GM18909 (cell line): ENCODE measurements around the gene SYT6.
"Not testable (repeated sequence)": the region's sequence is repeated elsewhere in the genome, so short reads cannot be mapped to it uniquely, and the experiment has no call there.

Experiments used
- ATAC-seq: cut with Tn5 transposase; IDR thresholded peaks from one replicate; pipeline ENCODE4 v1.9.1; 2021; ENCODE audit warnings: mild to moderate bottlenecking; ENCODE audit not compliant: unreplicated experiment, poor library complexity

Gene SYT6

DNA sequence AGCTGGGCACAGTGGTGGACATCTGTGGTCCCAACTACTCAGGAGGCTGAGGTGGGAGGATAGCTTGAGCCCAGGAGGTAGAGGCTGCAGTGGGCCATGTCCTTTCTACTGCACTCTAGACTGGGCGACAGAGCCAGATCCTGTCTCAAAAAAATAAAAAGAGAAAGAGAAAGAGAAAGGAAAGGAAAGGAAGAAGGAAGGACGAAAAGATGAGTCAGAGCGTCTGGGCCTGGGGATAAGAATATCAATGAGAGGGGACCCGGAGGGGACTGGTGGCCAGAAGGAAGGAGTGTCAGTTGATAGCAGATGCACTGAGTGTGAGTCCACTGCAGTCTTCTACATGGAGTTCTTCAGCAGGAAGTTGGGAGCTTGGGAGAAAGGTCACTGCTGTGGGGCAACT is 75.6 kb downstream of the SYT6 start:
- no peak for ATAC-seq

DNA sequence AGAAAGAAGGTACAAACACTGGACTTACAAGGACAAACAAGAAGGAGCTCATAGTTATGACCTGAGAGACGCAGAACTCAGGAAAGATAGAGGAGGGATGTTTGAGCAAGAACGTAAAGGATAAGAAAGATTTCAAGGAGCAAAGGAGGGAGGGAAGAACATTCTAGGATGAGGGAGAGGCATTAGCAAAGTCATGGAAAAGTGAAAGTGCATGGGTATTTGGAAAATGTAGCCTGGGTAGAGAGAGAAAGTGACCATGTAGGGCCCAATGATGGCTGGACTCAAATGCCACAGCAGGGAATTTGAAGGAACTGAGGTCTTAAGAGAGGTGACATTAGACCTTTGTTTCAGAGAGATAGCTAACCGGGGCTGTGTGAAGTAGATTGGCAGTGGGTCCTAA is 76.5 kb downstream of the SYT6 start:
- no peak for ATAC-seq

DNA sequence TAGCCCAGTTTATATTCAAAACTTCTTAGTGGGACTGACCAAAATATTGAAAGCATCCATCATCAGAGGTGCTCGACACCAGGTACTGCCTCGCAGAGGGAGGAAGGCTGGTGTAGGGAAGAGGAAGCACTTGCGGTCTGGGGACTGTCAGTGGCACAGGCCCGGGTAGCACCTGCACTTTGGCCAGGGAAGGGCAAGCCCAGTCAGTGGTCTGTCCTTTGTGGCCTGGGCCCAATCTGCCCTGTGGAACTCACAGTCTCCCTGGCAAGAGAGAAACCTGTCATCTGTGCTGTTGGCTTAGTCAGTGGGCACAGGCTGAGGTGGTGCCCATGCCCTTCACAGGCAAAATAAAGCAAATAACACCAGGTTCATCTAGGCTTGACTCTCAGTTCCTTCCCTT is 77.4 kb downstream of the SYT6 start:
- no peak for ATAC-seq

DNA sequence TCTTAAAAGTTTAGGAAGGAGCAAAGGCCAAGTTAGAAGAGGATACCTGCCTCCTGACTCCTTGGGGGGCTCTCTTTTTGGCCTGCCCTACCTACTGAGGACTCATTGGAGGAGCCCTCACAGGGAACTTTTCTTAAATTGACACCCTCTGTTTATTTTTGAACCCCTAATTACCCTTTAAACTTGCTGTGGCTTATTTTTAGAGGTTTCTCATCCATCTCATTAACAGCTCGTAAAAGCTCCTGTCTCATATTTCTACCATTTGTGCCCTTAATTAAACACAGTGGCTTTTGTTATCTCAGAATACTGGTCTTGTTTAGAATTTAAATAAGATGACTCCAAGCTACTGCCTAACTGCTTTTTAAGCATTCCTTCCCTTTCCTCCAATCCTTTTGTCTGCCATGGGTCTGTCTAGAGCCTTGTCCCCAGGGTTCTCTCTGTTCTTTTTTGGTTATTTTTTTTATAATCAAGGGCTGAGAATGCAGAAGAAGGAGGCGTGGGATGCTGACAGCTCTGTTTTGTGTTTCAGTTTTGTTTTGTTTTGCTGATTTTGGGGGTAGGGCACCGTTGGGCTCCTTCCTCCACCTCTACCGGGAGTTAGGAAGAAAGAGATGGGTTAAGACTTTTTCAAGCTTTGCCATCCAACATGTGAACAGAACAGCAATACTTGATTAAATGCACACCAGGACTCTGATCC is 78.0 kb downstream of the SYT6 start:
- no peak for ATAC-seq

DNA sequence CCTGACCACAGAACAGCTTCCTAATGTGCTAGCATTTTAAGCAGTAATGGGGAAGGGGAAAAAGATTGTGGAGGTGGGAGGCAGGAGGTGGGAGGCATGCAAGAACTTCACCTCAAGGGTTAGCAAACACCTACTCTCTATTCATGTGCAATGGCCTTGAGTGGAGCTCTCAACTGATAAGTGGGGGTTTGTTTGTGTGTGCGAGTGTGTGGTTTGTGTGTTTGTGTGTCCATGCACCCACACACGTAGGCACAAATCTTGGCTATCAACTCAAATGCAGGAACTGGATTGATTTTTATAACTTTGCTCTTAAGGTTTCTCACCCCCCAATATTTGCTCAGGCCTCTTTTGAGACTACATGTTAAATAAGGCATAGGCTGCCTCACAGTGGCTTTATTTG is 78.6 kb downstream of the SYT6 start:
- ATAC-seq, result no peak

DNA sequence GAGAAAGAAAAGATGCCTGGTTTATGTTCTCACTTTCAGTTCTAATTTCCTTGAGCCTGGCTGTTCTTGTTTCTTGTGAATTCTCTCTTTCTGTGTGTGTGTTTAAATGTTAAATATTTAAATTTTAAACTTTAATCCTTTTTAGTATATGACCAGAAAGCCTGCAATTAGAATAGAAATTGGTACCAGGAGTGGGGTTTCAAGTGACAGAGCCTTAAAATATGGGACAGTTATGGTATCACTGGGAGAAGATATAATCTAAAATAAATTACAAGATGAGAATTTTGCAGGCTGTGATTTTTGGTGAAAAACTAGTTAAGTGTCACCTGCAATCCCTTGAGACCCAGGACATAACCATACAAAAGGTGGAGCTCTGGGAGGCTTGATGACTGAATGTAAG is 81.4 kb downstream of the SYT6 start:
- ATAC-seq, result no peak

DNA sequence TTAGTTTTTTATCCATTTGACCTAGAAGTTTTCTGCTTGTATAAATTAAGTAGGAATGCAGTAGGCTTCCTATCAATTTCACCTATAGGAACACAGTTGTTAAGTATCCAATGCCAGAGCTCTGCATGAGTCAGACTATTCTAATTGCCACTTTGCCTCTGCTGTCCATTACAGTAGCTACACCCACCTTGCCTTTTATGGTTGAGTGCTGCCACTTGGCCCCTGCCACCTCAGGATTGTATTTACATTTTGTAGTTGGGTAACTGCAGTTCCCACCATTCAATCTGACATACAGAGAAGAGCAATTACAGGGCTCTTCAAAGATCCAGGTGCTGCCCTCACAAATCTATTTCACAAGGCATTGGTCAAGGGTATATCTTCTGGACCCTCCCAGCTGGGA is 83.9 kb downstream of the SYT6 start:
- ATAC-seq, result not testable (repeated sequence)

DNA sequence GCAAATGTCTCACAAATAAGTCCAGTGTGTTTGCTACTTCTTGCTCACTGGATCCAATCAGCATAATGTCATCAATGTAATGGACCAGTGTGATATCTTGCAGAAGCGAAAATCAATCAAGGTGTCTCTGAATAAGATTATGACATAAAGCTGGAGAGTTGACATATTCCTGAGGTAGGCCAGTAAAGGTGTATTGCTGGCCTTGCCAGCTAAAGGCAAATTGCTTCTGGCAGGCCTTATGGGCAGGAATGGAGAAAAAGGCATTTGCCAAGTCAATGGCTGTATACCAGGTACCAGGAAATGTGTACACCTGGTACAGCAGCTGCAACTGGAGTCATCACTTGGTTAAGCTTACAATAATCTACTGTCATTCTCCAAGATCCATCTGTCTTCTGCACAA is 85.0 kb downstream of the SYT6 start:
- ATAC-seq, result not testable (repeated sequence)

DNA sequence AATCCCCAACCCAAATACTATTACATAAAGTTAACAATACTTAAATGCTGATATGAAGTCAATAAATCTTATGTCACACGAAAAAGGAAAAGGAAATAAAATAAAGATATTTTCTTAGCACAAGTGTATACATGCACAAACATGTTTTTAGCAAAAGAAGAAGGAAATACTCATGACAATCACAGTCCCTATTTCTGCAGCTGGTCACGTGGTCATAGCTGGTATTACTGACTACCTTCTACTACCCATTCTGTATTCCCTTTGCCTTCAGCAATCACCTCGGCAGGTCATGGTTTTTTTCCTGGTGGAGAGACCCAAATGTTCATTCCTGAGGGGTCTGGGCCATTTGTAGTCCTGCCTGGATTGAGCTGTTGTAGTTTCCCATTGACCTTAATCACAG is 88.0 kb downstream of the SYT6 start:
- not testable (repeated sequence) for ATAC-seq

DNA sequence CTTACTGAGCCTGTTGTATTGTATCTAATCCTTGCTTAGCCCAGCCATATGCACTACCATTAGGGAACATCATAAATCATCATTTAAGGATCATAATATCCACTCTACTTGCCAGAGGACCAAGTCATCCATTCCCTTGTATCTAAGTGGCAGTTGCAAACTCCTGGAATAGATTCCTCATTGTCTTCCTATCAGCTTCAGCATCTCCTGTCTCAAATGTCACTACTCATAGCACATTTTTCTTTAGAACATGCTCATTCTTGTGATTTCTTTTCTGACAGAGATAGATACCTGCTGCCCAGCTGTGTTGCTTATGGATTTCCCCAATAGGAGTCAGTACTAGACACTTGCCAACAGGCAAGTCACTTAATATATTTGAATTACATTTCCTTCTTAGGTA is 90.1 kb downstream of the SYT6 start:
- ATAC-seq, result no peak

DNA sequence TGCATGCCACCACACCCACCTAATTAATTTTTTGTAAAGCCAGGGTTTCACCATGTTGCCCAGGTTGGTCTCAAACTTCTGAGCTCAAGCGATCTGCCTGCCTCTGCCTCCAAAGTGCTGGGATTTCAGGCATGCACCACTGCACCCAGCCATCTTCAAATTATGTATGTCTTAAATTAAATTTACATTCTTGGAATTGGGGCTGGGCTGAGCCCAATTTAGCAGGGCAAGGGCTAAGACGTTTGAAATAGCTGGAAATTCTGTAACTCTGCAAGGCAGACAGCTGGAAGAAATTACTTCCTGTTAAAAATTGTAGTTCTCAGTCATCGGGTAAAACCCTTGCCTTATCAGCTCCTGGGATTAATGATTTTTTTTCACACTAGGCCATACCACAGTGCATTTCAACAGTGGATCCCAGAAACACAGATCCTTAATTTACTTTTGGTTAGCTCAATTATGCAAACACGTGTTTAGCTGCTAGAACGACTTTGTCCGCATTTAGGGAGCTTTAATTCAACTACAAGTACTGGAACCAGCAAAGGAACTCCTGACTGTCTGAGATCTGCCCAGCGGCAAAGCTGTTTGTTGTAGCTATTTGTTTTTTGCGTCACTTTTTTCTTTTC is 91.1 kb downstream of the SYT6 start:
- ATAC-seq, result no peak

DNA sequence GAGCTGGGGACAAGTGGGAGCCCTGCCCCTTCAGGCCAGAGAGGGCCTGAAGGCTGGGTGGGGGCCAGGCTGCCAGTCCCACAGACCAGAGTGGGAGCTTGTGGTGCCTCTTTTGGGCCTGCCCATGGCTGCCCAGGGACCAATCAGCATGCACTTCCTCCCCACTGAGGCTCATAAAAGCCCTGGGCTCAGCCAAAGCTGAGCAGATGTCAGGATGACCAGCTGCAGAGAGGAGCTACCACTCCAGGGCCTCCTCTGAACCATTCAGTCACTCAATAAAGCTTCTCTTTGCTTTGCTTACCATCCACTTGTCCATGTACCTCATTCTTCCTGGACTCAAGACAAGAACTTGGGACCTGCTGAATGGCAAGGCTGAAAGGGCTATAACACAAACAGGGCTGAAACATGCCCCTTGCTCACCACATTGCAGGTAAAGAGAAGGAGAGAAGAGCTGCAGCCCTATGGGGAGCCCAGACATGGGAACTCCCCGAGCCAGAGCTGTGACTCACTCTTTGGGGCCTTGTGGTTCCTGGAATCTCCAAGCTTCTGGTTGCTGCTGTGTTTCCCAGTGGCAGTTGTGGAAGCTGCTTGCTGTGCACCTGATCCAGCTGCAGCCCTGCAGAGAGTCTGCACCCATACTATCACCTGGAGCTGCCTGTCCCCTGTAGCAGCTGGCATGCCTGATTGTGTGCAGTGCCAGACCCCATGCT is 92.4 kb downstream of the SYT6 start:
- no peak for ATAC-seq

DNA sequence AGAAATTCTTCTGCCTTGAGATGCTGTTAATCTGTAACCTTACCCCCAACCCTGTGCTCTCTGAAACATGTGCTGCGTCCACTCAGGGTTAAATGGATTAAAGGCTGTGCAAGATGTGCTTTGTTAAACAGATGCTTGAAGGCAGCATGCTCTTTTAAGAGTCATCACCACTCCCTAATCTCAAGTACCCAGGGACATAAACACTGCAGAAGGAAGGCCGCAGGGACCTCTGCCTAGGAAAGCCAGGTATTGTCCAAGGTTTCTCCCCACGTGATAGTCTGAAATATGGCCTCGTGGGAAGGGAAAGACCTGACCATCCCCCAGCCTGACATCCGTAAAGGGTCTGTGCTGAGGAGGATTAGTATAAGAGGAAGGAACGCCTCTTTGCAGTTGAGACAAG is 95.4 kb downstream of the SYT6 start:
- ATAC-seq, result not testable (repeated sequence)

DNA sequence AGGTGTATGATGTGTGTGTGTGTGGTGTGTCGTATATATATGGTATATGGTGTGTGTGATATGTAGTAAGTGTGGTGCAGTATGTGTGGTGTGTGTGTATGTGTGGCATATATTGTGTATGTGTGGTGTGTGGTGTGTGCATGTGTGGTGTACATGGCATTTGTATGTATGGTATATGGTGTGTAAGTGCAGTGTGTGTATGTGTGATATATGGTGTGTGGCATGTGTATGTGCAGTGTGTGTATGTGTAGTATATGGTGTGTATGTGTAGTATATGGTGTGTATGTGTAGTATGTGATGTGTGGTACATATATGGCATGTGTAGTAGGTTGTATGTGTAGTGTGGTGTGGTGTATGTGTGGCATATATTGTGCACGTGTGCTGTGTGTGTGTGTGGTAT is 99.5 kb downstream of the SYT6 start:
- ATAC-seq, result no peak

DNA sequence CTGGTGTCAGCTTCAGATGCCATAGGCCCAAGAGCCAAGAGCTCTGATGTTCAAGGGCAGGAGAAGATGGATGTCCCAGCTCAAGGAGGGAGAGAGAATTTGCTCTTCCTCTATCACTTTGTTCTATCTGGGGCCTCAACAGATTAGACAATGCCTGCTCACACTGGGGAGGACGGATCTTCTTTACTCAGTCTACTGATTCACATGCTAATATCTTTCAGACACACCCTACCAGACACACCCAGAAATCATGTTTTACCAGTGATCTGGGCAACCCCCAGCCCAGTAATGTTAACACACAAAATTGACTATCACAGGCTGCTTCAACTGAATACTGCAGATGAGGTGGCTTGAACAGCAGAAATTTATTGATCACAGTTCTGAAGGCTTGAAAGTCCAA is 105.4 kb downstream of the SYT6 start:
- ATAC-seq, result no peak

DNA sequence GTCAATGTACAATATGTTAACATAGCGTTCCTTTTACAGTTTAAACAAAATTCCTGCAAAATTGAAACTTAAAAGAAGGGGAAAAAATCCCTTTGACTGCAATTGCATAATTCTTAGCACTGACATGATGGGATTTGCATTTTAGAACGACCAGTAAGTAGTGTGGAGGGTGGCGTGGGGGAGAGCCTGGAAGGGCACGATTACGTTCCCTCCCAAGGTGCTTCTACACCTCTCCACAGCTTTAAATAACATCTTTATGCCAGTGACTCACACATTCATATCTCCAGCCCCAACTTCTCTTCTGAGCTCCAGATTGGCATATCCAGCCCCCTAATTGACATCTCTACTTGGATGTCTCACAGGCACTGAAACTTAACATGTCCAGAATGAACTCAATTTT is 110.1 kb downstream of the SYT6 start:
- ATAC-seq, result no peak

DNA sequence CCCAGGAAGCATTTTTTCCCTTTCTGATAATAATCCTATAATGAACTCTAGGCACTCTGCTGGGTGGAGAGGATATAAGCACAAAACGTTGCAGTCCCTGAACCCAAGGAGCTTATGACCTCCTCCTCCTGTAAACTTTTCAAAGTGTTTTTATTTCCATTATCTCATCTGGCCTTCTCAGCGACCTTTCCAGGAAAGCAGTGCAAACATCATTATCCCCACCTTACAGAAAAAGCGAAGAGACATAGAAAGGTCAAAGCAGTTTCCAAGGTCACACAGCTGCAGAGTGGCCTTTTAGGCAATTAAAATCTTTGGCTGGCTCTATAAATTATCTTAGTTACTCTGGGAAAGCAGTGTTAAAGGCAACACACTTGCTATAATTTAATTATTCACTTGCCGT is 110.6 kb downstream of the SYT6 start:
- ATAC-seq, result no peak

DNA sequence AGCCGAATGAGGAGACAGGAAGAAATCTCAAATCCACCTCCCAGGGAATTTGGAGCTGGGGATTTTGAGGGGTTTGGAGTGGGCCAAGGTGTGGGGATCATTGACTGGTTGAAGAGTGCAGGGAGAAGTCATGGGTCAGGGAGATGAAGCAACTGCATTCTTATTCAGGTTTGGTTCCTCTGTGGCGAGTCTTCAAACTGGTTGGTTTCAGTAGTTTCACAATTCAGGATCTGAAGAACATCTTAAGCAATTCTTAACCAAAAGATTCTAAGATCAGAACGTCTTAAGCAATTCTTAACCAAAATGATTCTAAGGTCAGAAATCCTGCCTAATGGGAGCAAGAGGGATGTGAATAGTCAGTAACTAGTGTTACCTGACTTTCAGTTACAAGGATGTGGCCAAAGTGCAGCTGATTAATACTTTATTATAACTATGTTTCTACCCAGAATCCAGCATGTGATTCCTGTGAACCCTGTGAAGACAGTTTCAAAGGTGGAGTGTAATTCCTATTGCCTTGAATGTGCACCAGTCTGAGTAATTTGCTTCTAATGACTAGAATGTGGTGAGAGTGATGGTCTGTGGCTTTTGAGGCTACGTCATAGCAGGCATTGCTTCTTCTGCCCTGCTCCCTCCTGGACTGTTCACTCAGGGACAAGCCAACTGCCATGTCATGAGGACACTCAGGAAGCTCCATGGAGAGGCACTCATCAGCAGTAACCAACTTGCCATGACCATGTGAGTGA is 113.2 kb downstream of the SYT6 start:
- ATAC-seq, result no peak
